HEK293 (cell line): Measurements from ENCODE around the gene RIMS1.

Experiments used
- TCF7L2 ChIP-seq: IDR thresholded peaks from 2 replicates; pipeline ENCODE4 v1.6.1; 2011; ENCODE audit warnings: low read depth, mild to moderate bottlenecking, inconsistent platforms, low read length, moderate library complexity, borderline replicate concordance
- YY1 ChIP-seq: fragments of 450-650 bp; formaldehyde crosslinking; IDR thresholded peaks from 2 replicates; pipeline ENCODE4 v1.5.1; 2018; ENCODE audit warnings: missing biosample characterization, missing genetic modification characterization
- ZNF2 ChIP-seq: fragments of 450-650 bp; formaldehyde crosslinking; IDR thresholded peaks from 2 replicates; pipeline ENCODE4 v1.5.1; 2016; ENCODE audit warnings: missing biosample characterization, missing genetic modification characterization
- ZNF24 ChIP-seq: fragments of 450-650 bp; formaldehyde crosslinking; IDR thresholded peaks from 2 replicates; pipeline ENCODE4 v1.5.1; 2016; ENCODE audit warnings: missing biosample characterization, missing genetic modification characterization
- ZNF626 ChIP-seq: fragments of 450-650 bp; sonication (Bioruptor Pico); formaldehyde crosslinking; IDR thresholded peaks from 2 replicates; pipeline ENCODE4 v1.5.1; 2018; ENCODE audit warnings: missing biosample characterization, missing genetic modification characterization, inconsistent platforms
- TF ChIP-seq, protein P1 (sequence below): fragments of 450-650 bp; formaldehyde crosslinking; IDR thresholded peaks from 2 replicates; pipeline ENCODE4 v1.5.1; 2016; ENCODE audit warnings: missing biosample characterization, missing genetic modification characterization
- TF ChIP-seq, protein P2 (sequence below): fragments of 450-650 bp; formaldehyde crosslinking; IDR thresholded peaks from 2 replicates; pipeline ENCODE4 v1.5.1; 2016; ENCODE audit warnings: missing biosample characterization, missing genetic modification characterization
- TF ChIP-seq, protein P3 (sequence below): fragments of 450-650 bp; formaldehyde crosslinking; IDR thresholded peaks from 2 replicates; pipeline ENCODE4 v1.5.1; 2016; ENCODE audit warnings: missing biosample characterization, missing genetic modification characterization
- TF ChIP-seq, protein P4 (sequence below): fragments of 450-650 bp; formaldehyde crosslinking; IDR thresholded peaks from 2 replicates; pipeline ENCODE4 v1.5.1; 2016; ENCODE audit warnings: missing biosample characterization, missing genetic modification characterization
- TF ChIP-seq, protein P5 (sequence below): fragments of 450-650 bp; formaldehyde crosslinking; optimal IDR thresholded peaks from 2 replicates; pipeline ENCODE3; 2016; ENCODE audit warnings: missing biosample characterization, mild to moderate bottlenecking, missing genetic modification characterization

DNA sequence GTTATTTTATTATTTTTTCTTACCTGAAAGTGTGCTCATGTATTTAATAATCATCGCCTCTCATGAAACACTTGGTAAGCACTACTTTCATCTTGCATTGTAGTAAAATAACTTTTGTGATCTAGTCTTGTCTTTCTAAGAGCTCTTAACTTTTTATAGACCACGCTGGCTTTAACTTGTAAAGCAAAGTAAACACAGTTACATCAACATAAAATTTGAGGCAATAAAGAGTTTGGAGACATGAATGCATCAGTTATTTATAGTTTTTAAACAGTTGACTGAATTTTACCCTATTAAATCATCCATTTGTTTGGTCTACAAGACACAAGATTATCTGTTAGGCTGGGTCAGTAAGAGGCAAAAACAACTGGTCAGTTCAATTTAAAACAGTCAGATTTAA is 517.1 kb downstream of the RIMS1 start:
- no peak for TF ChIP-seq ZNF626
- TF ChIP-seq YY1 (tag by site-specific recombination): no peak
- TF ChIP-seq, protein P1, sequence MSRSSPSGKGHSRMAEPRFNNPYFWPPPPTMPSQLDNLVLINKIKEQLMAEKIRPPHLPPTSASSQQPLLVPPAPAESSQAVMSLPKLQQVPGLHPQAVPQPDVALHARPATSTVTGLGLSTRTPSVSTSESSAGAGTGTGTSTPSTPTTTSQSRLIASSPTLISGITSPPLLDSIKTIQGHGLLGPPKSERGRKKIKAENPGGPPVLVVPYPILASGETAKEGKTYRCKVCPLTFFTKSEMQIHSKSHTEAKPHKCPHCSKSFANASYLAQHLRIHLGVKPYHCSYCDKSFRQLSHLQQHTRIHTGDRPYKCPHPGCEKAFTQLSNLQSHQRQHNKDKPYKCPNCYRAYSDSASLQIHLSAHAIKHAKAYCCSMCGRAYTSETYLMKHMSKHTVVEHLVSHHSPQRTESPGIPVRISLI (tag by site-specific recombination): no peak
- no peak for TF ChIP-seq ZNF24 (tag by site-specific recombination)
- TF ChIP-seq, protein P2, sequence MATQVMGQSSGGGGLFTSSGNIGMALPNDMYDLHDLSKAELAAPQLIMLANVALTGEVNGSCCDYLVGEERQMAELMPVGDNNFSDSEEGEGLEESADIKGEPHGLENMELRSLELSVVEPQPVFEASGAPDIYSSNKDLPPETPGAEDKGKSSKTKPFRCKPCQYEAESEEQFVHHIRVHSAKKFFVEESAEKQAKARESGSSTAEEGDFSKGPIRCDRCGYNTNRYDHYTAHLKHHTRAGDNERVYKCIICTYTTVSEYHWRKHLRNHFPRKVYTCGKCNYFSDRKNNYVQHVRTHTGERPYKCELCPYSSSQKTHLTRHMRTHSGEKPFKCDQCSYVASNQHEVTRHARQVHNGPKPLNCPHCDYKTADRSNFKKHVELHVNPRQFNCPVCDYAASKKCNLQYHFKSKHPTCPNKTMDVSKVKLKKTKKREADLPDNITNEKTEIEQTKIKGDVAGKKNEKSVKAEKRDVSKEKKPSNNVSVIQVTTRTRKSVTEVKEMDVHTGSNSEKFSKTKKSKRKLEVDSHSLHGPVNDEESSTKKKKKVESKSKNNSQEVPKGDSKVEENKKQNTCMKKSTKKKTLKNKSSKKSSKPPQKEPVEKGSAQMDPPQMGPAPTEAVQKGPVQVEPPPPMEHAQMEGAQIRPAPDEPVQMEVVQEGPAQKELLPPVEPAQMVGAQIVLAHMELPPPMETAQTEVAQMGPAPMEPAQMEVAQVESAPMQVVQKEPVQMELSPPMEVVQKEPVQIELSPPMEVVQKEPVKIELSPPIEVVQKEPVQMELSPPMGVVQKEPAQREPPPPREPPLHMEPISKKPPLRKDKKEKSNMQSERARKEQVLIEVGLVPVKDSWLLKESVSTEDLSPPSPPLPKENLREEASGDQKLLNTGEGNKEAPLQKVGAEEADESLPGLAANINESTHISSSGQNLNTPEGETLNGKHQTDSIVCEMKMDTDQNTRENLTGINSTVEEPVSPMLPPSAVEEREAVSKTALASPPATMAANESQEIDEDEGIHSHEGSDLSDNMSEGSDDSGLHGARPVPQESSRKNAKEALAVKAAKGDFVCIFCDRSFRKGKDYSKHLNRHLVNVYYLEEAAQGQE: no peak
- TF ChIP-seq ZNF2 (tag by site-specific recombination): no peak
- TF ChIP-seq, protein P3, sequence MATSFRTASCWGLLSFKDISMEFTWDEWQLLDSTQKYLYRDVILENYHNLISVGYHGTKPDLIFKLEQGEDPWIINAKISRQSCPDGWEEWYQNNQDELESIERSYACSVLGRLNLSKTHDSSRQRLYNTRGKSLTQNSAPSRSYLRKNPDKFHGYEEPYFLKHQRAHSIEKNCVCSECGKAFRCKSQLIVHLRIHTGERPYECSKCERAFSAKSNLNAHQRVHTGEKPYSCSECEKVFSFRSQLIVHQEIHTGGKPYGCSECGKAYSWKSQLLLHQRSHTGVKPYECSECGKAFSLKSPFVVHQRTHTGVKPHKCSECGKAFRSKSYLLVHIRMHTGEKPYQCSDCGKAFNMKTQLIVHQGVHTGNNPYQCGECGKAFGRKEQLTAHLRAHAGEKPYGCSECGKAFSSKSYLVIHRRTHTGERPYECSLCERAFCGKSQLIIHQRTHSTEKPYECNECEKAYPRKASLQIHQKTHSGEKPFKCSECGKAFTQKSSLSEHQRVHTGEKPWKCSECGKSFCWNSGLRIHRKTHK (tag by site-specific recombination): no peak
- TF ChIP-seq, protein P4, sequence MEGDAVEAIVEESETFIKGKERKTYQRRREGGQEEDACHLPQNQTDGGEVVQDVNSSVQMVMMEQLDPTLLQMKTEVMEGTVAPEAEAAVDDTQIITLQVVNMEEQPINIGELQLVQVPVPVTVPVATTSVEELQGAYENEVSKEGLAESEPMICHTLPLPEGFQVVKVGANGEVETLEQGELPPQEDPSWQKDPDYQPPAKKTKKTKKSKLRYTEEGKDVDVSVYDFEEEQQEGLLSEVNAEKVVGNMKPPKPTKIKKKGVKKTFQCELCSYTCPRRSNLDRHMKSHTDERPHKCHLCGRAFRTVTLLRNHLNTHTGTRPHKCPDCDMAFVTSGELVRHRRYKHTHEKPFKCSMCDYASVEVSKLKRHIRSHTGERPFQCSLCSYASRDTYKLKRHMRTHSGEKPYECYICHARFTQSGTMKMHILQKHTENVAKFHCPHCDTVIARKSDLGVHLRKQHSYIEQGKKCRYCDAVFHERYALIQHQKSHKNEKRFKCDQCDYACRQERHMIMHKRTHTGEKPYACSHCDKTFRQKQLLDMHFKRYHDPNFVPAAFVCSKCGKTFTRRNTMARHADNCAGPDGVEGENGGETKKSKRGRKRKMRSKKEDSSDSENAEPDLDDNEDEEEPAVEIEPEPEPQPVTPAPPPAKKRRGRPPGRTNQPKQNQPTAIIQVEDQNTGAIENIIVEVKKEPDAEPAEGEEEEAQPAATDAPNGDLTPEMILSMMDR (tag by site-specific recombination): no peak
- TF ChIP-seq, protein P5, sequence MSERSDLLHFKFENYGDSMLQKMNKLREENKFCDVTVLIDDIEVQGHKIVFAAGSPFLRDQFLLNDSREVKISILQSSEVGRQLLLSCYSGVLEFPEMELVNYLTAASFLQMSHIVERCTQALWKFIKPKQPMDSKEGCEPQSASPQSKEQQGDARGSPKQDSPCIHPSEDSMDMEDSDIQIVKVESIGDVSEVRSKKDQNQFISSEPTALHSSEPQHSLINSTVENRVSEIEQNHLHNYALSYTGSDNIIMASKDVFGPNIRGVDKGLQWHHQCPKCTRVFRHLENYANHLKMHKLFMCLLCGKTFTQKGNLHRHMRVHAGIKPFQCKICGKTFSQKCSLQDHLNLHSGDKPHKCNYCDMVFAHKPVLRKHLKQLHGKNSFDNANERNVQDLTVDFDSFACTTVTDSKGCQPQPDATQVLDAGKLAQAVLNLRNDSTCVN (tag by site-specific recombination): no peak
- TF ChIP-seq TCF7L2: peak; percentile 63; the same call in 1 of the 2 replicates
